ELR (cell line): ENCODE data around the gene PPP1R14C.

Experiments
- DNase-seq: peaks from one replicate; pipeline ENCODE4 v3.0.0-alpha.2; 2015; ENCODE audit warnings: low read depth

PPP1R14C gene

GRCh38 chr6:150271501-150272263 lies 128.8 kb downstream of the PPP1R14C start:
- DNase-seq: no peak

GRCh38 chr6:150272264-150272975 lies 129.6 kb downstream of the PPP1R14C start:
- DNase-seq: no peak

- no peak for DNase-seq
Observed at GRCh38 chr6:150272976-150273315, 130.1 kb downstream of the PPP1R14C start.

- no peak for DNase-seq
Observed at GRCh38 chr6:150273457-150274309, 130.8 kb downstream of the PPP1R14C start.

GRCh38 chr6:150275489-150275888 lies 132.6 kb downstream of the PPP1R14C start:
- no peak for DNase-seq

DNA sequence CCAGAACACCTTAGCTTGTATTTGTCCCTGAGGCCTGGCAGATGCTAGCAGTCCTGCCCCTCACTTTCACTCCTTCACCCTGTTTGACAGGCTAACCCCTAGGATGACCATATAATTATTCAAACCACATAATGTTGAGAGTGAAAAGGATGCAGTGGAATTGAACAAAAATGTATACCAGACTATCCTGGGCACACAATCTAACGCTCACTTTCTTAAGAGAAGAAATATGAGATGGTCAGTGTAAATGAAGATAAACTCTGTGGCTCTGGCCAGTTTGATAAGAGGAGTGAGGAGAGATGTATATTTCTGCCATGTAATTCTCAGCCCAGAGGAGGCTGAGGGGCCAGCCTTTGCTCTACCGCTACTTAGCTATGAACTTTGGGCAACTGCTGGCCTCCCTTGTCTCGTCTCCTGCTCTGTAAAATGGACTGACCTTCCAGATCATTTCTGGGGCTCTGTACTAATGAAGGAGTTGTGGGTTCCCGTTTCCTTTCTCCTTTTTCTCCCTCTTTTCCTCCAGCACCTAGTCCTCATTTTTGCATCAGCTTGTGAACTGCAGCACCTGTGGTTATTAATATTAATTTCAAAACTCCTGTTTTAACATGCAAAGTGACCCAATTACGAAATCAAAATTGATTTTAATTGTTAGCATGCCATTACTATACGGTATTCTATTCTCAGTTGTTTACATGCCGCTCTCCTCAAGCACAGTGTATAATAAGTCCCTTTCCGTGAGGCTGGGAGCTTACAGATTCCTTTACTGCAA lies 133.5 kb downstream of the PPP1R14C start:
- no peak for DNase-seq

DNA sequence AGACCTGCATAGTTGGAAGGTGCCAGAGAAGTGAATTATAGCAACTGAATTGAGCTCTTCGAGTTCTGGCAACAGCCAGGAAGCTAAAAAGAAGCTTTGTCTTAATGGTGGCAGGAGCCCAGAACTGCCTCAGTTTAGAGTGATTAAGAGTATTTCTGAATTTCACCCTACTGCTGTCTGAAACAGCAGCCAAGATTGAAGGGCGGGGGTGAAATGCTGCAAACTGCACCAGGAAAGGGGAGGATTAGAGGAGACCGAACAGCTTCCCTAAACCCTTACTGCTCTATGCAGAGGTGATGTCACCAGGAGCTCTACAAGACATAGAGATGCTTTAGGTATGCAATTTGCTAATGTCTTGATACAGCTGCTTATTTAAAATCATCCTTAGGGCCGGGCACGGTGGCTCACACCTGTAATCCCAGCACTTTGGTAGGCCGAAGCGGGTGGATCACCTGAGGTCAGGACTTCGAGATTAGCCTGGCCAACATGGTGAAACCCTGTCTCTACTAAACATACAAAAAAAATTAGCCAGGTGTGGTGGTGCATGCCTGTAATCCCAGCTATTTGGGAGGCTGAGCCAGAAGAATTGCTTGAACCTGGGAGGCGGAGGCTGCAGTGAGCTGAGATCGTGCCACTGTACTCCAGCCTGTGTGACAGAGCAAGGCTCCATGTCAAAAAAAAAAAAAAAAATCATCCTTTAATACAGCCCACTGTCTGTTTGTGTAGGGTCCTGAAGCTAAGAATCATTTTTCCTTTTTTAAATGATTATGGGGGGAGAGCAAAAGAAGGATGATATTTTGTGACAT lies 134.3 kb downstream of the PPP1R14C start:
- DNase-seq: no peak

DNA sequence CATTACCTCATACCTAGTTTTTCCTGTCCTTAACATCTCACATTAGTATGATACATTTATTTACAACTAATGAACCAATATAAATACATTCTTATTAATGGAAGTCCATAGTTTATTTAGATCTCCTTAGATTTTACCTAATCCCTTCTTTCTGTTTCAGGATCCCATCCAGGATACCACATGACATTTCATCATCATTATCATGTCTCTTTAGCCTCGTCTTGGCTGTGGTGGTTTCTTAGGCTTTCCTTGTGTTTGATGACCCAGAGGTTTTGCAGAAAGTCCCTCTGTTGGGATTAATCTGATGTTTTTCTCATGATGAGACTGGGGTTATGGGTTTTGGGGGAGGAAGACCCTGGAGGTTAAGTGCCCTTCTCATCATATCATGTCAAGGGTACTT lies 136.7 kb downstream of the PPP1R14C start:
- no peak for DNase-seq

DNA sequence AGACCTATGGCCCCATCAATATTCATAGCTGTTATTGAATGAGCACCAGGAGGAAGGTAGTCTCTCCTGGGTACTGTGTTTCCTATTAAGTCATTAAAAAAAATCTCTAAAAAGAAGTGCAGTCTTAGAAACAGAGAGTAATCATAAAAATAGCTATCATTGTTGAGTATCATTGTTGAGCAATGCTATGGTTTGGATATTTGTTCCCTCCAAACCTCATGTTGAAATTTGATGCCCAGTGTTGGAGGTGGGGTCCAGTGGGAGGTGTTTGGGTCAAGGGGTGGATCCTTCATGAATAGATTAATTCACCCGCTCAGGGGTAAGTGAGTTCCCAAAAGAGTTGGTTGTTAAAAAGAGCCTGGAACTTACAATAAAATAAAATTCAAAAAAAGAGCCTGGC lies 137.9 kb downstream of the PPP1R14C start:
- no peak for DNase-seq

DNA sequence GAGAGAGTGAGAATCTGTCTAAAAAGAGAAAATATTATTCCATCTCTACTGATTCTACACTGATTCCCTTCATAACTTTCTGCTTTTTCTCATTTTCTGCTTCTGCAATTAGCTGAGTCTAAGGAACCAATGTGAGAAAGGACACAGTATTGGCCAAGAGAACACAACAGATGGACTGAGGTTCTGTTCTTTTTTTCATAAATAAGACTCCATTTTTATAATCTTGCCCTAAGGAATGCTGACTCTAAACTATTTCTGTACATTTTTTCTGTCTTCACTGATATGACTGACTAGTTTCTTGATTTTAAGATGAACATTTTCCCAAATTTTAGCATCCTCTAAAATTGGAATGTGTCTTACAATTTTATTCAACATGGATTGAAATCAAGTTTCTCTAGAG lies 138.9 kb downstream of the PPP1R14C start:
- no peak for DNase-seq

DNA sequence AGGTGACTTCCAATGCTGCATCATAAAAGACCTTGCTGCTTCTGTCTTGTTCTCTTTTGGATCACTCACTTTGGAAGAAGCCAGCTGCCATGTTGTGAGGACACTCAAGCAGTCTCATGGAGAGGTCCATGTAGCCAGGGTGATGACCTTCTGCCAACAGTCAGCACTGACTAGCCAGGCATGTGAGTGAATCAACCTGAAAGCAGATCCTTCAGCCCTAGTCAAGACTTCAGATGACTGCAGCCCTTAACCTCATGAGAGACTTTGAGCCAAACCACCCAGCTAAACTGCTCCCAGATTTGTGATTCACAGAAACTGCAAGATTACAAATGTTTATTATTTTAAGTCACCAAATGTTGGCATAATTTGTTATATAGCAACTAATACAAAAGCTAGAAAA lies 140.0 kb downstream of the PPP1R14C start:
- DNase-seq: no peak

DNA sequence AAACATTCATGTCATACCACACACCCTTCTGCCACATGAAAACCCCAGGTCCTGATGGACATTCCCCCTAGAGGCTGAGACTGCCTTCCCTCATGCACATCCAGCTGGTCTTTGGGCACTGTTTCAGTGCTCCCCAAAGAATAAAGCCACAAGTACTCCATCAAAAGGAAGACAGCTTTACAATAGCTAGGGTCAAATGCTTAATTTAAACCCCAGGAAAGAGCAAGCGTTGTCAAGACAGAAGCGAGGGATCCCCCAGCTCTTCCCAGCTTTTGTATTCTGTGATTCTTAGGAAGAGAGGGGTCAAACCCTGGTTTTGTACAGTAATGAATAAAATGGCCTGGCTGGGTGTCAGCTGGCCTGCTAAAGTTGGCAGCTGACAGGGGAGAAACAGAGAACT lies 143.6 kb downstream of the PPP1R14C start:
- DNase-seq: no peak

GRCh38 chr6:150286912-150287311 lies 144.1 kb downstream of the PPP1R14C start:
- no peak for DNase-seq

DNA sequence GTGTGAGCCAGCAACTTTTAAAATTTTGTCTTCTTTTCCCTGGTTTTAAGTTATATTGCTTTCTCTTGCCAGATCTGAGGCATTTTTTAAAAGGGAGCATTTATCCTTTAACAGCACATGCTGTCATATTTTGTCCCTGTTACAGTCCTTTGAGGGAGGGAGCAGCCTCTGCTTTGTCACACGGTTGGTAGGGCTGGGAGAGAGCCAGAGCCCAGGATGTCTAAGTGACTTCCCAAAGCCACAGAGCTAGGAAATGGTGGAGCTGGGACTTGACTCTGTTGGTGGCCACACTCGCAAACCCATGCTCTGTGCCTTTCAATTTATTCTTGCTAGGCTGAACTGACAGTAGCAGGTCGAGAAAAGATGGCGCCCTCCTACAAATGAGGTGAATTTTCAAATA lies 145.6 kb downstream of the PPP1R14C start:
- DNase-seq: no peak

DNA sequence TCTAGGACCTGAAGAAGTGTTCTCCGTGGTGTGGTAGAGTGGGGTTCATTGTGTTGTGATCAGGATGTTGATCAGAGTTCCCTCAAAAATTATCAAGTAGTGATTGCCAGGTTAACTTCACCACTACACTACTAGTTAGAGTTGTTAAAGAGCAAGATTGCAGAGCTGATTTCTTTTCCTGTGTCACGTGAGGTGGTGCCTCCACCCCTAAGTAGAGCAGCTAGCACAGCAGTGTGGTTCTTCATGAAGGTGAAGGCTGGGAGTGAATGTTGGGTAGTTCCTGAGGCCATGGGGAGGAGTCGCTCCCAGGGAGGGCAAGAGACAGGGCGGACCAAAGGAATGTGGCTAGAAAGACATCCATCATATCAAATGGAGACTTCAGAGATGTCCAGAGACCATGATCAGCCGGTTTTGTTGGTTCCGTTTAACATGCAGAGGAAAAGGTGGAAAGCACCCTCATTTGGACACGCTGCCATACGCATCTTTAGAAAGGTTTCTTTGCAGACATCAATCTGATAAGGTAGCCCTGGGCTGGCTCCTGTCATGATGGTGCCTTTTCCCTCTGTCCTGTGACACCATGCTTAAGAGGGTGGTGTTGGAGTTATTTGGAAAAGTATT lies 146.7 kb downstream of the PPP1R14C start:
- DNase-seq: no peak

- peak; percentile 44 for DNase-seq
Observed at GRCh38 chr6:150290429-150290828, 147.6 kb downstream of the PPP1R14C start.

DNA sequence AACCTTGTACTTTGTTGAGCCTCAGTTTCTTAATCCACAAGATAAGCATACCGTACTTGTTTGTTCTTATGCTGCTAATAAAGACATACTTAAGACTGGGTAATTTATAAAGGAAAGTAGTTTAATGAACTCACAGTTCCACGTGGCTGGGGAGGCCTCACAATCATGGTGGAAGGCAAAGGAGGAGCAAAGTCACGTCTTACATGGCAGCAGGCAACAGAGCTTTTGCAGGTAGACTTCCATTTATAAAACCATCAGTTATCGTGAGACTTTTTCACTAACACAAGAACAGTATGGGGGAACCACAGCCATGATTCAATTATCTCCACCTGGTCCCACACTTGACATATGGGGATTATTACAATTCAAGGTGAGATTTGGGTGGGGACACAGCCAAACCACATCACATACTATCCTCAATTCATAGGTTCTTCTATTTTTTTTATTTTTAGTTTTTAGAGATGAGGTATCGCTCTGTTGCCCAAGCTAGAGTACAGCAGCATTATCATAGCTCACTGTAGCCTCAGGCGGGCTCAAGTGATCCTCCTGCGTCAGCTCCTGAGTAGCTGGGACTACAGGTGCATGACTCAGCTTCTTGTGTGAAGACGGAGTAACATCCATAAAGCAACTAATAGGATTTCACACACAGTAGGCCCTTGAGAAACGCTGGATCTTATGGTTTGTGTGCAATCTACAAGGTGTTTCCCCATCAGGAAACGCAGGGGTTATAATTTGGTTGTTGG lies 149.3 kb downstream of the PPP1R14C start:
- no peak for DNase-seq

GRCh38 chr6:150293019-150293418 lies 150.2 kb downstream of the PPP1R14C start:
- no peak for DNase-seq

GRCh38 chr6:150293423-150294173 lies 150.8 kb downstream of the PPP1R14C start:
- DNase-seq: peak; percentile 56
